ENCODE measurements around the gene ESF1. TPM values are rescaled to one million over a fixed set of nuclear protein-coding genes. Genes with fewer than 3 reads are reported as not detected.
"Not testable (repeated sequence)": the region's sequence is repeated elsewhere in the genome, so short reads cannot be mapped to it uniquely, and the experiment has no call there.

Gene ESF1
- total RNA-seq, 4 donors from 2014 or later: 14.9 to 28.0 (median 16.5) TPM

DNA sequence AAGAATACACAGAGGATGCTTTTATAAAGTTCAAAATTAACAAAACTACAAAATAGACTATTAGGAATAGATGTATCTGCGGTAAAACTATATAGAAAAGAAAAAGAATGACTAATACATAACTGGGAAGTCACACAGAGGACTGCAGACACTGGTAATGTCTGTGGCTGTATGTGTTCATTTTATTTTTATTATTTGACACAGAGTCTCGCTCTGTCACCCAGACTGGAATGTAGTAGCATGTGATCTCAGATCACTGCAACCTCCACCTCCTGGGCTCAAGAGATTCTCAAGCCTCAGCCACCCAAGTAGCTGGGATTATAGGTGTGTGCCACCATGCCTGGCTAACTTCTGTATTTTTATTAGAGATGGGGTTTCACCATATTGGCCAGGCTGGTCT lies 38.9 kb downstream of the ESF1 start:
- H3K4me3 ChIP-seq: no peak overlapping the region
- TF ChIP-seq, protein P1, sequence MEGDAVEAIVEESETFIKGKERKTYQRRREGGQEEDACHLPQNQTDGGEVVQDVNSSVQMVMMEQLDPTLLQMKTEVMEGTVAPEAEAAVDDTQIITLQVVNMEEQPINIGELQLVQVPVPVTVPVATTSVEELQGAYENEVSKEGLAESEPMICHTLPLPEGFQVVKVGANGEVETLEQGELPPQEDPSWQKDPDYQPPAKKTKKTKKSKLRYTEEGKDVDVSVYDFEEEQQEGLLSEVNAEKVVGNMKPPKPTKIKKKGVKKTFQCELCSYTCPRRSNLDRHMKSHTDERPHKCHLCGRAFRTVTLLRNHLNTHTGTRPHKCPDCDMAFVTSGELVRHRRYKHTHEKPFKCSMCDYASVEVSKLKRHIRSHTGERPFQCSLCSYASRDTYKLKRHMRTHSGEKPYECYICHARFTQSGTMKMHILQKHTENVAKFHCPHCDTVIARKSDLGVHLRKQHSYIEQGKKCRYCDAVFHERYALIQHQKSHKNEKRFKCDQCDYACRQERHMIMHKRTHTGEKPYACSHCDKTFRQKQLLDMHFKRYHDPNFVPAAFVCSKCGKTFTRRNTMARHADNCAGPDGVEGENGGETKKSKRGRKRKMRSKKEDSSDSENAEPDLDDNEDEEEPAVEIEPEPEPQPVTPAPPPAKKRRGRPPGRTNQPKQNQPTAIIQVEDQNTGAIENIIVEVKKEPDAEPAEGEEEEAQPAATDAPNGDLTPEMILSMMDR (IDR thresholded peaks at IDR 0.05): no peak
- no peak for TF ChIP-seq POLR2A (IDR thresholded peaks at IDR 0.05)
- no peak for TF ChIP-seq EP300 (IDR thresholded peaks at IDR 0.05)
- H3K9me3 ChIP-seq: peaks cover 0 to 12% (median 0%) of the 10 kb centered on the region in 4 donors
- peaks cover 0 to 59% (median 0%) of the 10 kb centered on the region in 3 donors for H3K36me3 ChIP-seq
- no peaks in the 10 kb centered on the region for H3K4me1 ChIP-seq
- DNase-seq (ENCODE audit: low spot score in 2 of 2): no peak
- H3K27ac ChIP-seq: no peak overlapping the region
- no peaks in the 10 kb centered on the region for H3K27me3 ChIP-seq
- WGBS, 2 donors: 74 to 95% methylated on average over 2 of the region's 2 CpGs

GRCh38 chr20:13744352-13744751 lies 40.4 kb downstream of the ESF1 start:
- no peak overlapping the region for H3K27ac ChIP-seq
- 56 to 72% methylated on average over 1 of the region's 1 CpG for WGBS, 2 donors

DNA sequence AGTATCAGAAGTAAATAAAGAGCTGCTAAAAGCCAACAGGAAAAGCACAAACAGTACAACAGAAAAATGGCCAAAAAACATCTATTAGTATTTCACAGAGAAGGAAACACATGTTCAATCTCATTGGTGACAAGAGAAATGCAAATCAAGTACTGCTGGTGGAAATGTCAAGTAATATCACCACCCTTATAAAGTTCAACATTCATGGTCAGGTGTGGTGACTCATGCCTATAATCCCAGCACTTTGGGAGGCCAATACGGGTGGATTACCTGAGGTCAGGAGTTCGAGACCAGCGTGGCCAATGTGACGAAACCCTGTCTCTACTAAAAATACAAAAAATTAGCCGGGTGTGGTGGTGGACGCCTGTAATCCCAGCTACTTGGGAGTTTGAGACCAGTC lies 42.8 kb downstream of the ESF1 start:
- Histone ChIP-seq H3K27ac (no peak overlapping the region), H3K9me3 (peaks cover 0 to 24% (median 2%) of the 10 kb centered on the region in 4 donors), H3K4me1 (peaks cover 0 to 16% (median 9%) of the 10 kb centered on the region in 4 donors), H3K27me3 (no peaks in the 10 kb centered on the region), H3K4me3 (no peak overlapping the region), H3K36me3 (peaks cover 0 to 57% (median 0%) of the 10 kb centered on the region in 3 donors)
- DNase-seq (ENCODE audit: low spot score in 2 of 2): no peak
- TF ChIP-seq EP300 (IDR thresholded peaks at IDR 0.05) (no peak), POLR2A (IDR thresholded peaks at IDR 0.05) (no peak)
- TF ChIP-seq, protein P1 (IDR thresholded peaks at IDR 0.05): no peak
- 91 to 97% methylated on average over 6 of the region's 6 CpGs for WGBS, 2 donors

More at GRCh38 chr20:13744352-13744751, 40.4 kb downstream of the ESF1 start:
- Histone ChIP-seq H3K4me1 (peaks cover 0 to 4% (median 0%) of the 10 kb centered on the region in 4 donors), H3K4me3 (no peak overlapping the region), H3K9me3 (peaks cover 0 to 24% (median 2%) of the 10 kb centered on the region in 4 donors), H3K27me3 (no peaks in the 10 kb centered on the region), H3K36me3 (peaks cover 0 to 58% (median 0%) of the 10 kb centered on the region in 3 donors)
- TF ChIP-seq EP300 (IDR thresholded peaks at IDR 0.05) (no peak), POLR2A (IDR thresholded peaks at IDR 0.05) (no peak)
- TF ChIP-seq, protein P1 (IDR thresholded peaks at IDR 0.05): no peak
- DNase-seq (ENCODE audit: low spot score in 2 of 2): no peak

GRCh38 chr20:13739731-13740649 lies 44.7 kb downstream of the ESF1 start:
- TF ChIP-seq EP300 (IDR thresholded peaks at IDR 0.05) (no peak), POLR2A (IDR thresholded peaks at IDR 0.05) (no peak)
- TF ChIP-seq, protein P1 (IDR thresholded peaks at IDR 0.05): no peak
- WGBS, 2 donors: 66 to 88% methylated on average over 3 of the region's 3 CpGs
- Histone ChIP-seq H3K9me3 (peaks cover 0 to 24% (median 2%) of the 10 kb centered on the region in 4 donors), H3K4me3 (no peak overlapping the region), H3K27me3 (no peaks in the 10 kb centered on the region), H3K27ac (peak overlapping the region; percentile 41 to 85 (median 77)), H3K36me3 (peaks cover 0 to 51% (median 0%) of the 10 kb centered on the region in 3 donors), H3K4me1 (peaks cover 0 to 27% (median 10%) of the 10 kb centered on the region in 4 donors)
- DNase-seq (ENCODE audit: low spot score in 2 of 2): no peak

DNA sequence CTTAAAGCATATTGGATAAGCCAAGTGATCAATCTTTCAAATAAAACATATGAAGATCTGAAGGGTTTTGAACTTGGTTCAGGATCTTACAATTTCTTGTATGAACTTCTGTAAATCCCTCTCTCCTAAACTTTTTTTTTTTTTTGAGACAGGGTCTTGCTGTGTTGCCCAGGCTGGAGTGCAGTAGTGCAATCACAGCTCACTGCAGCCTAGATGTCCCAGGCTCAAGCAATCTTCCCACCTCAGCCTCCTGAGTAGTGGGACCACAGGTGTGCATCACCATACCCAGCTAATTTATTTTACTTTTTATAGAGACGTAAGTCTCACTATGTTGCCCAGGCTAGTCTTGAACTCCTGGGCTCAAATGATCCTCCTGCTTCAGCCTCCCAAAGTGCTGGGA lies 46.5 kb downstream of the ESF1 start:
- Histone ChIP-seq H3K36me3 (peaks cover under 1 to 39% (median 1%) of the 10 kb centered on the region in 3 donors), H3K9me3 (peaks cover 0 to 24% (median 2%) of the 10 kb centered on the region in 4 donors), H3K4me1 (peaks cover 0 to 27% (median 10%) of the 10 kb centered on the region in 4 donors), H3K27ac (peak overlapping the region; percentile 39 to 85 (median 77))
- not testable (repeated sequence) for DNase-seq (ENCODE audit: low spot score in 2 of 2); H3K27me3 ChIP-seq; H3K4me3 ChIP-seq
- 96 to 100% methylated on average over 1 of the region's 1 CpG for WGBS, 2 donors
